Ectodermal cell (in vitro differentiated cells): ENCODE measurements around the gene KCNK4.
A peak's percentile ranks its signal among the peaks of the same experiment; 100 is the strongest.

Experiments
- H3K27ac ChIP-seq: 2 replicates; pipeline ENCODE4 v1.7.0; 2013; ENCODE audit warnings: mild to moderate bottlenecking, low read depth, low read length; ENCODE audit not compliant: insufficient read depth, poor library complexity, severe bottlenecking
- H3K27me3 ChIP-seq: 2 replicates; pipeline ENCODE4 v1.7.0; 2013; ENCODE audit warnings: mild to moderate bottlenecking, low read length; ENCODE audit not compliant: insufficient read depth, control insufficient read depth, poor library complexity, severe bottlenecking
- H3K36me3 ChIP-seq: one replicate; pipeline ENCODE4 v1.7.0; 2013; ENCODE audit warnings: low read length; ENCODE audit not compliant: control insufficient read depth, insufficient read depth
- H3K4me1 ChIP-seq: one replicate; pipeline ENCODE4 v1.7.0; 2013; ENCODE audit warnings: low read length; ENCODE audit not compliant: control insufficient read depth, insufficient read depth
- H3K4me3 ChIP-seq: 2 replicates; pipeline ENCODE4 v1.7.0; 2013; ENCODE audit warnings: low read depth, low read length, control low read depth; ENCODE audit not compliant: insufficient read depth
- H3K9me3 ChIP-seq: 2 replicates; pipeline ENCODE4 v1.7.0; 2013; ENCODE audit warnings: mild to moderate bottlenecking, low read length, moderate library complexity; ENCODE audit not compliant: control insufficient read depth
- WGBS, 2 experiments: methylation state at CpG; one replicate each; pipeline ENCODE4 v1.1.7; 2013; ENCODE audit warnings: missing lambda C conversion rate in 2 of 2; 5-methylcytosine and 5-hydroxymethylcytosine counted together

The KCNK4 gene

GRCh38 chr11:64247729-64248531 is 43.2 kb upstream of the KCNK4 start:
- WGBS, 2 experiments = 41% methylated on average over 31 of the region's 31 CpGs
- Histone ChIP-seq H3K27me3 (peaks cover 10% of the 10 kb centered on the region), H3K4me1 (peaks cover 27% of the 10 kb centered on the region), H3K4me3 (peak overlapping the region; percentile 77), H3K27ac (no peak overlapping the region), H3K36me3 (peaks cover 5% of the 10 kb centered on the region), H3K9me3 (no peaks in the 10 kb centered on the region)

DNA sequence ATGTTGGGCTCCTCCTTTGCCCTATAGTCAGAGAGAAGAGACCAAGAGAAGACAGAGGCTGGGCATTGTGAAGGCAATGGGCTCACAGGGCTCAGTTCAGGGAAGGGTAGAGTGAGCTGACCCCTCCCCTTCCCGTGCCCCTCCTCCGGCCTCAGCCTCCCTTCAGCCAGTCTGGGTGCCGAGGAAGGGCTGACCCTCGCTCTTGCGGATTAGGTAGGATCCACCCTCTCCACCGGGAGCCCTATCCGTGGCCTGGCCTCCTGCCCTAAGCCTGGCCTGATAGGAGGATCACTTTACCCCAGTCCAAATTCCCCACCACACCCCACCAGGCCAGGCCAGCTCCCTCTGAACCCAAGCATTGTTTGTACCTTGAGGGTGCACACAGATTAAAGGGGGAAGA is 42.5 kb upstream of the KCNK4 start:
- Histone ChIP-seq H3K4me1 (peaks cover 27% of the 10 kb centered on the region), H3K36me3 (peaks cover 1% of the 10 kb centered on the region), H3K4me3 (no peak overlapping the region), H3K9me3 (no peaks in the 10 kb centered on the region), H3K27me3 (peaks cover 10% of the 10 kb centered on the region), H3K27ac (no peak overlapping the region)
- WGBS, 2 experiments = 33 to 41% methylated on average over 7 of the region's 7 CpGs

DNA sequence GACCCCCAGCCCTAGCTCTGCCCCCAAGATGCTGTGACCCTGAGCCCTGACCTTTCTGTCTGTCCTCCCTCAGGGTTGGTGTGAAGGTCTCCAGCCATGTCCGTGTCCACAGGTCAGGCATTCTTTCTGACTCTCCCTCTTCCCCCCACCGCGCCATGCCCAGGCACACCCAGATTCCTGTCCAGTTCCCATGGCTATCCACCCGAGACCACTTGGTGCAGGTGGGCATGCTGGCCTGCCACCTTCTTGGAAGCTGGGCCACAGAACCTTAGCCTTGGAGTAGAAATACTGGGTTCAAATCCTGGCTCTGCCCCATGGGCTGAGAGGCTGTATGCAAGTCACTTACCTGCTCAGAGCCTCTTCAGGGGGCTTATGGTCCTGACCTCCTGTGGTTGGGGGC is 42.1 kb upstream of the KCNK4 start:
- no peaks in the 10 kb centered on the region for H3K36me3 ChIP-seq
- peaks cover 27% of the 10 kb centered on the region for H3K4me1 ChIP-seq
- H3K27ac ChIP-seq = no peak overlapping the region
- WGBS, 2 experiments = 84 to 92% methylated on average over 4 of the region's 4 CpGs
- H3K9me3 ChIP-seq = no peaks in the 10 kb centered on the region
- H3K4me3 ChIP-seq = no peak overlapping the region
- peaks cover 10% of the 10 kb centered on the region for H3K27me3 ChIP-seq

- WGBS, 2 experiments = 65 to 71% methylated on average over 8 of the region's 8 CpGs
- H3K36me3 ChIP-seq = no peaks in the 10 kb centered on the region
- H3K4me3 ChIP-seq = peak overlapping the region; percentile 70
- no peak overlapping the region for H3K27ac ChIP-seq
- H3K27me3 ChIP-seq = peaks cover 10% of the 10 kb centered on the region
- peaks cover 27% of the 10 kb centered on the region for H3K4me1 ChIP-seq
- no peaks in the 10 kb centered on the region for H3K9me3 ChIP-seq
Observed at GRCh38 chr11:64249563-64250414, 41.3 kb upstream of the KCNK4 start.

- Histone ChIP-seq H3K27ac (no peak overlapping the region), H3K9me3 (no peaks in the 10 kb centered on the region)
- 3 to 4% methylated on average over 13 of the region's 13 CpGs for WGBS, 2 experiments
Observed at GRCh38 chr11:64250415-64251015, 40.6 kb upstream of the KCNK4 start.

DNA sequence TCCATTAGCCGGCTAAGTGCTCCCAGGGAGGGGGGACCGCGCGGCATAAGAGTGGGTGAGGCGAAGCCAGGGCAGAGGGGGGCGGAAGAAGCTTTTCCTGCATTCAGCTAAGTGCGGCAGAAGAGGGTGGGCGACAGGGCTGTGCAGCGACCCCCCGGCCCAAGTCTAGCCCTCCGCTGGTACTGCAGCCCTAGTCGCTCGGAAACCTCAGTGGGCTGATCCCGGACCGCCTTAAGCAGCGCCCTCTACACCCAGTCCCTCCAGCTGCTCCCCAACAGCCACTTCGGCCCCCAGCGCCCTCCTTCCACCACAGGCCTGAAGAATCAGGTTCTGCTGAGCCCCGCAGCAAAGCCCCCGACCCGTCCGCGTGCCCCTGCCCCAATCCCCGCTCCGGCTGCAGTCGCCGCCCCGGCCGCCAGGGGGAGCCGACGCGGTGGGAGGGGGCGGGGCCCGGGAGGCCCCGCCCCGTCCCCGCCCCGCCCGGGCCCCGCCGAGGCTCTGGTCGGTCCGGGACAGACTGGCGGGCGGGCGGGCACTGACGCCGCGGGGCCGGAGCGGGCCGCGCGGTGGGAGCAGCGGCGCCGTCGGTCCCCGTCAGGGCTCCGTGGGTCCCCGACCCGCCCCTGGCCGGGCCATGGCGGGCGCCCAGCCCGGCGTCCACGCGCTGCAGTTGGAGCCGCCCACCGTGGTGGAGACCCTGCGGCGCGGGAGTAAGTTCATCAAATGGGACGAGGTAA is 39.9 kb upstream of the KCNK4 start, which contains the start of gene PLCB3:
PLCB3 (plus strand) TSS at position 515 of the 737 bp plus-strand sequence; CDS start at position 635, 120 bp downstream.
- H3K27ac ChIP-seq = no peak within 1 kb of the TSS
- H3K9me3 ChIP-seq = no peaks in the 10 kb centered on the region
- peak within 1 kb of the TSS; percentile 70 for H3K4me3 ChIP-seq
- peaks cover 15% of the 10 kb centered on the region for H3K4me1 ChIP-seq
- 1% methylated on average over 75 of the region's 75 CpGs for WGBS, 2 experiments
- H3K27me3 ChIP-seq = peaks cover 10% of the 10 kb centered on the region
- H3K36me3 ChIP-seq = no peaks in the 10 kb centered on the region

More at GRCh38 chr11:64250415-64251015, 40.6 kb upstream of the KCNK4 start:
- peaks cover 20% of the 10 kb centered on the region for H3K4me1 ChIP-seq
- H3K4me3 ChIP-seq = peak overlapping the region; percentile 70
- H3K36me3 ChIP-seq = no peaks in the 10 kb centered on the region
- H3K27me3 ChIP-seq = peaks cover 10% of the 10 kb centered on the region

DNA sequence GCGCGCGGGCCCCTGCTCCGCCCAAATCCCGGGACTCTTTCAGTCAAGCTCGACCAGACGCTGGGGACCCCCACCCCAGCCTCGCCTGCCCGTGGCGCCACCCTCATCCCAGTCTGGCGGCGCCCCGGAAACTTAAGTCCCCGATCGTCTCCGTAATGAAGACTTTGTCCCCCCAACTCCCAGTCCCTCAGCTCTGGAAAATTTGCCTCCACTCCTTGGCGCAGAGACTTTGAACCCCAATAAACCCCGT is 39.4 kb upstream of the KCNK4 start:
- WGBS, 2 experiments = 0 to 1% methylated on average over 18 of the region's 18 CpGs
- H3K27ac ChIP-seq = no peak overlapping the region

DNA sequence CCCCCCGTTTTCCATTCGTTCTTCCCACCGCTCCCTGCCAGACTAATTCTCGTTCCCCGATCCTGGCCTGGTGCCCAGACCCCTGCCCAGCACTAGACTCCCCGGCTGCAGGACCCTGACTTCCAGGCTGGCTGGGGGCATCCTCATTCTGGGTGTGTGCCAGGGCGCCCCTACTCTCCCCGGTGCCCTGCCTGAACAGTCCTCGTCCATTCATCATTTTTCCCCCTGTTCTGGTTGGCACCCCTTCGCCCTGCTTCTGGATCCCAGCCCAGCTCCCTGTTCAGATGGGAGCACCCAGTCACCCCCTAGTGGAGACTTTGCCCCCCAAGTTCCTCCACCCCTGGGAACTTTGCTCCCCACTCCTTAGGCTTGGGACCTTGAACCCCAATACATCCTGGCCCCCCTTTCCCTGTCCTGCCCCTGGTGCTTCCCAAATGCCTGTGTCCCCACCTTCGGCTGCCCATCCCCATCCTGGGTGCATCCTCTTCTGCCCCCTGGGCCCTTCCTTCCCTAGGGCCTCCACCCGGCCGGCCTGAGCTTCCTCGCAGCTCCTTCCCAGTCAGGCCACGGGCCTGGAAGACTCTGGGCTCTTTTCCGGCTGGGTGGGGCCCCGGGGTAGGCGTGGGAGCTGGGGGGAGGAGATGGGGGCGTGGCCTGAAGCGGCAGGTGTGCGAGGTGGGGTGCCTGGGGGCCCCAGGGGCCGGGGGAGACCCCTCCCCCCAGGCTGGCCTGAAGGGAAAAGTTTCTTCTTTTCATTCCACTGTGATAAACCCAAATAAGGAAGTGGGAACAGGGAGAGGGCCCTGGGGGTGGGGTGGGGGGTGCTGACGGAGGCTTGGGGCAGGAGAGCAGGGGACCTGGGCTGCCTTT is 38.9 kb upstream of the KCNK4 start:
- Histone ChIP-seq H3K4me1 (peaks cover 15% of the 10 kb centered on the region), H3K4me3 (peak overlapping the region; percentile 70), H3K9me3 (no peaks in the 10 kb centered on the region), H3K27me3 (peaks cover 10% of the 10 kb centered on the region), H3K27ac (no peak overlapping the region), H3K36me3 (no peaks in the 10 kb centered on the region)
- WGBS, 2 experiments = 5 to 7% methylated on average over 23 of the region's 23 CpGs

More for the DNA sequence above, 39.4 kb upstream of the KCNK4 start:
- Histone ChIP-seq H3K9me3 (no peaks in the 10 kb centered on the region), H3K27me3 (peaks cover 10% of the 10 kb centered on the region), H3K4me1 (peaks cover 15% of the 10 kb centered on the region), H3K4me3 (peak overlapping the region; percentile 70), H3K36me3 (no peaks in the 10 kb centered on the region)

GRCh38 chr11:64253043-64253442 is 38.1 kb upstream of the KCNK4 start:
- no peak overlapping the region for H3K27ac ChIP-seq
- peak overlapping the region; percentile 70 for H3K4me3 ChIP-seq
- no peaks in the 10 kb centered on the region for H3K9me3 ChIP-seq
- H3K36me3 ChIP-seq = no peaks in the 10 kb centered on the region
- peaks cover 10% of the 10 kb centered on the region for H3K4me1 ChIP-seq
- 77 to 81% methylated on average over 8 of the region's 8 CpGs for WGBS, 2 experiments
- peaks cover 5% of the 10 kb centered on the region for H3K27me3 ChIP-seq
